CD4-positive, alpha-beta T cell (primary cell): ENCODE data around the gene KRTAP5-9. TPM values are rescaled to one million over a fixed set of nuclear protein-coding genes. Genes with fewer than 3 reads are reported as not detected.

ENCODE experiments used
- ATAC-seq: fragments of 200-7000 bp; cut with Tn5 transposase; one replicate; pipeline ENCODE4 v1.10.0; 2022; ENCODE audit warnings: mild to moderate bottlenecking; ENCODE audit not compliant: poor library complexity
- CTCF ChIA-PET: fragments of 350-600 bp; sonication (Branson Sonifier 250); formaldehyde crosslinking; loops from one replicate; lab custom pipeline; 2021; ENCODE audit warnings: antibody characterized with exemption, inconsistent platforms; lab: Charles Lee
- POLR2A ChIA-PET: fragments of 350-600 bp; sonication (Branson Sonifier 250); formaldehyde crosslinking; loops from one replicate; lab custom pipeline; 2021; ENCODE audit warnings: antibody characterized with exemption, inconsistent platforms; lab: Charles Lee
- DNase-seq, 14 experiments: peaks; one replicate each; pipeline ENCODE4 v3.0.0-alpha.2; 2013 to 2020; ENCODE audit warnings: mixed read lengths in 2 of 14
- H3K27ac ChIP-seq, 2 donors: one replicate each; pipeline versions ENCODE4 v1.5.1 to v1.7.0; 2013; ENCODE audit warnings: low read length in 2 of 2, low read depth in 1 of 2, mild to moderate bottlenecking in 1 of 2
- H3K27me3 ChIP-seq, 2 experiments: 1 replicate in 1 of 2; 2 replicates in 1 of 2; pipeline versions ENCODE4 v1.6.1 to v1.7.0; 2013; ENCODE audit warnings: low read length in 2 of 2, control low read depth in 1 of 2, mild to moderate bottlenecking in 1 of 2, moderate library complexity in 1 of 2; ENCODE audit not compliant: insufficient read depth in 2 of 2, control insufficient read depth in 1 of 2
- H3K36me3 ChIP-seq: one replicate; pipeline ENCODE4 v1.6.1; 2013; ENCODE audit warnings: low read length, control low read depth; ENCODE audit not compliant: insufficient read depth
- H3K4me1 ChIP-seq: one replicate; pipeline ENCODE4 v1.6.1; 2013; ENCODE audit warnings: low read length, control low read depth; ENCODE audit not compliant: insufficient read depth
- H3K4me3 ChIP-seq: one replicate; pipeline ENCODE4 v1.5.1; 2013; ENCODE audit warnings: mild to moderate bottlenecking, low read length, moderate library complexity
- H3K9me3 ChIP-seq, 2 experiments: 1 replicate in 1 of 2; 2 replicates in 1 of 2; pipeline versions ENCODE4 v1.6.1 to v1.7.0; 2013; ENCODE audit warnings: low read length in 2 of 2, mild to moderate bottlenecking in 2 of 2, control low read depth in 1 of 2, moderate library complexity in 1 of 2; ENCODE audit not compliant: control insufficient read depth in 1 of 2, insufficient read depth in 1 of 2
- H3K27ac Mint-ChIP-seq: one replicate; pipeline ENCODE4 v1.8.0; 2020; ENCODE audit warnings: mixed read lengths
- H3K27me3 Mint-ChIP-seq: one replicate; pipeline ENCODE4 v1.8.0; 2021; ENCODE audit warnings: mixed read lengths
- H3K36me3 Mint-ChIP-seq: one replicate; pipeline ENCODE4 v1.8.0; 2021; ENCODE audit warnings: low read depth, mixed read lengths
- H3K4me1 Mint-ChIP-seq: one replicate; pipeline ENCODE4 v1.8.0; 2021; ENCODE audit warnings: low read depth, mixed read lengths
- H3K4me3 Mint-ChIP-seq: one replicate; pipeline ENCODE4 v1.8.0; 2020; ENCODE audit warnings: mild to moderate bottlenecking, mixed read lengths
- H3K9me3 Mint-ChIP-seq: one replicate; pipeline ENCODE4 v1.8.0; 2020; ENCODE audit warnings: mixed read lengths
- intact Hi-C, 2 experiments: fragments of 100-400 bp; cut with DNase I in 1 of 2; cut with micrococcal nuclease in 1 of 2; formaldehyde crosslinking; loops; one replicate each; pipeline versions ENCODE4 v1.15.1 to v1.9.0; 2023 to 2025; cut with DNase I, micrococcal nuclease
- total RNA-seq, 174 experiments: library from RNA in 2 of 174; stranded (reverse) in 2 of 174; gene quantifications; one replicate each; pipeline ENCODE4 v1.2.3 and lab custom pipeline; 2021 to 2026
- TF ChIP-seq, protein P1 (sequence below): fragments of 200-600 bp; IDR thresholded peaks from one replicate; pipeline ENCODE4 v1.8.0; 2022; ENCODE audit warnings: antibody characterized with exemption, mild to moderate bottlenecking

Gene KRTAP5-9
- total RNA-seq, 2 experiments from 2014 or later, result 0.28 TPM; not detected in 1

DNA sequence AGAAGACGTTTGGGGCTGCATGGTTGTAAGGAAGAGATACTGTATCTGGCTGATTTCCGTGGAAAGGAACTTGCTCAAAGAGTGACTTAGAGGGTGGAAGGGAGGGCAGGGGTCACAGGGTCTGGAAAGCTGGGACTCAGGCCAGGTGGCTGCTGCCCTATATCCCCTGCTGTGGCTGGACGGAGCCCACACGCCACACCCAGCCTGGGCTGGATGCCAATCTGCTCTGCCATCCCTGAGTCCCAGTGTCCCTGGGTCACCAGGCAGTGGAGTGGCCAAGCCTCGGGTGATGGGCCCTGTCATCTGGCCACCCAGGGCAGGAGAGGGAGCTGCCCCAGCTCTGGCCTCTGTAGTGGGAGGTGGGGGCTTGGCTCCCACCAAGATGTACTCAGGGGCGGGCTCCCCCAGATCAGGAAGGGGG, 47.6 kb upstream of the KRTAP5-9 start:
- H3K36me3 Mint-ChIP-seq, result peaks cover 96% of the 10 kb centered on the region
- H3K27ac Mint-ChIP-seq, result no peak overlapping the region

DNA sequence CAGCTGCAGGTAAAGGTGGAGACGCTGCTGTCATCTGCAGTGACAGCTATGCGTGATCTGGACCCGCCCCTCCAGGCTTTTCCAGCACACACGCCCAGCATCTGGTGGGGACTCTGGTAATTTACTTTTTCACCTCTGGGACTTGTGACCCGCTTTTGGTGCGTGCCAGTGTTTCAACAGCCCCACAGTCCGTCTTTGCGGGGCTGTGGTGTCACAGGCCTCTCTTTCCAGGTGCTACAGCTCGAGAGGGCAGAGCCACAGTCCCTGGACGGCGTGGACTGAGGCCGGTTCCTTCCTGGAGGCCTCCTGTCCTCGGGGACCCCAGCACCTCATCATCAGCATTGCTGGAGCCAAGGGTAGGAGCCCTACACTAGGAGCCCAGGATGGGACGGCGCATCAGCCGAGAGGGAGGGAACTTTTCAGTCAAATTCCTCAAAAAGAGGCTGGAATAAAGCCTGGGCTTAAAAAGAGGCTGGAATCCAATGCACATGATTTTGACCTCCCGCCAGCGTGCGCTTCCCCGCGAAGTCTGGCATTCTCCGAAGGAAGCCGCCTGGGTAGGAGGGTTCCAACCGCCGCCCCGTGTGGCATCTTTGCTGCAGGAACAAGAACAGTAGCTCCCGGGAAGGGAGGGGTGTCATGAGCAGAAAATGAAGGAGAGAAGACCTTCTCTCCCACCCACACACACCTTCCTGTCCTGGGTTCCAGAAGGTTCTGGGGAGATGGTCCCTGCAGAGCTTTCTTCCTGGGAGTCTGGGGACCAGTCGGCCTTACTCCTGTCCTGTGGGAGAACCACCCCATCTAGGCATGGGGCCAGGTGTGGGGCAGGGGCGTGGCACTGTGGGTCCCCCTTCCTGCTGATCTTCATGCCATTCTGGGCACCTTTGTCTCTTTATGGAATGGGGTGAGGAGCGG, 46.9 kb upstream of the KRTAP5-9 start:
- TF ChIP-seq, protein P1, sequence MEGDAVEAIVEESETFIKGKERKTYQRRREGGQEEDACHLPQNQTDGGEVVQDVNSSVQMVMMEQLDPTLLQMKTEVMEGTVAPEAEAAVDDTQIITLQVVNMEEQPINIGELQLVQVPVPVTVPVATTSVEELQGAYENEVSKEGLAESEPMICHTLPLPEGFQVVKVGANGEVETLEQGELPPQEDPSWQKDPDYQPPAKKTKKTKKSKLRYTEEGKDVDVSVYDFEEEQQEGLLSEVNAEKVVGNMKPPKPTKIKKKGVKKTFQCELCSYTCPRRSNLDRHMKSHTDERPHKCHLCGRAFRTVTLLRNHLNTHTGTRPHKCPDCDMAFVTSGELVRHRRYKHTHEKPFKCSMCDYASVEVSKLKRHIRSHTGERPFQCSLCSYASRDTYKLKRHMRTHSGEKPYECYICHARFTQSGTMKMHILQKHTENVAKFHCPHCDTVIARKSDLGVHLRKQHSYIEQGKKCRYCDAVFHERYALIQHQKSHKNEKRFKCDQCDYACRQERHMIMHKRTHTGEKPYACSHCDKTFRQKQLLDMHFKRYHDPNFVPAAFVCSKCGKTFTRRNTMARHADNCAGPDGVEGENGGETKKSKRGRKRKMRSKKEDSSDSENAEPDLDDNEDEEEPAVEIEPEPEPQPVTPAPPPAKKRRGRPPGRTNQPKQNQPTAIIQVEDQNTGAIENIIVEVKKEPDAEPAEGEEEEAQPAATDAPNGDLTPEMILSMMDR, result no peak
- Histone ChIP-seq H3K9me3 (peaks cover 3 to 22% of the 10 kb centered on the region in 2 experiments), H3K4me3 (no peak overlapping the region), H3K27ac (no peak overlapping the region), H3K36me3 (peaks cover 72% of the 10 kb centered on the region), H3K27me3 (no peaks in the 10 kb centered on the region), H3K4me1 (no peaks in the 10 kb centered on the region)
- ChIA-PET POLR2A (no interaction called here), CTCF (no interaction called here)
- H3K27ac Mint-ChIP-seq, result no peak overlapping the region
- intact Hi-C loops, result no loop called here
- peaks cover 2% of the 10 kb centered on the region for H3K9me3 Mint-ChIP-seq
- H3K27me3 Mint-ChIP-seq, result no peaks in the 10 kb centered on the region
- no peaks in the 10 kb centered on the region for H3K4me1 Mint-ChIP-seq
- H3K4me3 Mint-ChIP-seq, result no peak overlapping the region
- DNase-seq (peak in 1 of 14 experiments; percentile 12), ATAC-seq (no peak)
- peaks cover 96% of the 10 kb centered on the region for H3K36me3 Mint-ChIP-seq

More for the DNA sequence above, 47.6 kb upstream of the KRTAP5-9 start:
- no peaks in the 10 kb centered on the region for H3K27me3 Mint-ChIP-seq
- CTCF ChIA-PET, result no interaction called here
- Histone ChIP-seq H3K27me3 (no peaks in the 10 kb centered on the region), H3K36me3 (peaks cover 79% of the 10 kb centered on the region), H3K4me3 (no peak overlapping the region), H3K4me1 (no peaks in the 10 kb centered on the region), H3K27ac (no peak overlapping the region), H3K9me3 (peaks cover 0 to 16% of the 10 kb centered on the region in 2 experiments)
- H3K9me3 Mint-ChIP-seq, result peaks cover 2% of the 10 kb centered on the region
- intact Hi-C loops, result no loop called here
- ATAC-seq (no peak), DNase-seq (no peak)
- no peaks in the 10 kb centered on the region for H3K4me1 Mint-ChIP-seq
- POLR2A ChIA-PET, result no interaction called here
- TF ChIP-seq, protein P1, result no peak
- H3K4me3 Mint-ChIP-seq, result no peak overlapping the region

DNA sequence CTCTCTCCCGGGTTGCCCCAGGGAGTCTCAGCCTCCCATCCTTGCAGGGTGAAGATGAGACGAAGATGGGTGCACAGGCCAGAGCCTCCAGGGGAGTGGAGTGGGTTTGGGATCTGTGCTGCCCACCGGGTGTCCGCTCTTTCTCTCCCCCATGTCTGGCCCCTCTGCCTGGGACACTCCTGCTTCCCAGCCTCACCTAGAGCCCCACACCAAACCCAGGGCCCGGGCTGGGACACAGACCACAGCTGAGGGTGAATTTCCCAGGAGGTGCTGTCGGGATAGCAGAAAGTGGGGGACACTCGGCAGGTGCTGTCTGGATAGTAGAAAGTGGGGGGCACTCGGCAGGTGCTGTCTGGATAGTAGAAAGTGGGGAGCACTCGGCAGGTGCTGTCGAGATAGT, 46.2 kb upstream of the KRTAP5-9 start:
- Mint-ChIP-seq H3K4me1 (no peaks in the 10 kb centered on the region), H3K27ac (no peak overlapping the region), H3K4me3 (no peak overlapping the region), H3K27me3 (no peaks in the 10 kb centered on the region), H3K36me3 (peaks cover 96% of the 10 kb centered on the region), H3K9me3 (peaks cover 2% of the 10 kb centered on the region)
- Histone ChIP-seq H3K4me1 (no peaks in the 10 kb centered on the region), H3K4me3 (no peak overlapping the region), H3K27me3 (no peaks in the 10 kb centered on the region), H3K27ac (no peak overlapping the region), H3K9me3 (peaks cover 10 to 23% of the 10 kb centered on the region in 2 experiments), H3K36me3 (peaks cover 65% of the 10 kb centered on the region)
- intact Hi-C loops, result no loop called here
- no peak for ATAC-seq
- peak in 1 of 14 experiments; percentile 21 for DNase-seq
- TF ChIP-seq, protein P1, result no peak
- CTCF ChIA-PET, result no interaction called here
- POLR2A ChIA-PET, result no interaction called here
